Testis (tissue), 2 donors: ENCODE results near the gene RAI1.

Source experiments
- POLR2A ChIP-seq: fragments of 450-650 bp; IDR thresholded peaks from one replicate; pipeline ENCODE4 v1.6.1; 2017; ENCODE audit warnings: antibody characterized with exemption, mild to moderate bottlenecking, moderate library complexity
- TF ChIP-seq, protein P1 (sequence below), 3 experiments: fragments of 450-650 bp in 2 of 3; fragments of 200-600 bp in 1 of 3; sonication (generic) in 1 of 3; IDR thresholded peaks; one replicate each; pipeline ENCODE4 v1.5.1; 2016 to 2019; ENCODE audit warnings: antibody characterized with exemption in 3 of 3, mild to moderate bottlenecking in 2 of 3, moderate library complexity in 1 of 3

- TF ChIP-seq, protein P1, sequence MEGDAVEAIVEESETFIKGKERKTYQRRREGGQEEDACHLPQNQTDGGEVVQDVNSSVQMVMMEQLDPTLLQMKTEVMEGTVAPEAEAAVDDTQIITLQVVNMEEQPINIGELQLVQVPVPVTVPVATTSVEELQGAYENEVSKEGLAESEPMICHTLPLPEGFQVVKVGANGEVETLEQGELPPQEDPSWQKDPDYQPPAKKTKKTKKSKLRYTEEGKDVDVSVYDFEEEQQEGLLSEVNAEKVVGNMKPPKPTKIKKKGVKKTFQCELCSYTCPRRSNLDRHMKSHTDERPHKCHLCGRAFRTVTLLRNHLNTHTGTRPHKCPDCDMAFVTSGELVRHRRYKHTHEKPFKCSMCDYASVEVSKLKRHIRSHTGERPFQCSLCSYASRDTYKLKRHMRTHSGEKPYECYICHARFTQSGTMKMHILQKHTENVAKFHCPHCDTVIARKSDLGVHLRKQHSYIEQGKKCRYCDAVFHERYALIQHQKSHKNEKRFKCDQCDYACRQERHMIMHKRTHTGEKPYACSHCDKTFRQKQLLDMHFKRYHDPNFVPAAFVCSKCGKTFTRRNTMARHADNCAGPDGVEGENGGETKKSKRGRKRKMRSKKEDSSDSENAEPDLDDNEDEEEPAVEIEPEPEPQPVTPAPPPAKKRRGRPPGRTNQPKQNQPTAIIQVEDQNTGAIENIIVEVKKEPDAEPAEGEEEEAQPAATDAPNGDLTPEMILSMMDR (IDR thresholded peaks at IDR 0.05): no peak
- no peak for TF ChIP-seq POLR2A
Observed at GRCh38 chr17:17645961-17646360, 35.3 kb upstream of the RAI1 start.
